ENCODE results near the gene SLC16A13.

- TF ChIP-seq POLR2A (IDR thresholded peaks at IDR 0.05) = no peak
- peak; percentile 27 to 35 (median 34) for TF ChIP-seq CTCF (IDR thresholded peaks at IDR 0.05)
Measured at GRCh38 chr17:7001318-7001961, 34.4 kb upstream of the SLC16A13 start.

All from right lobe of liver (tissue), 4 donors.